GM19455 (cell line): ENCODE measurements around the gene SORBS1.
"Not testable (repeated sequence)": the region's sequence is repeated elsewhere in the genome, so short reads cannot be mapped to it uniquely, and the experiment has no call there.

Experiments used
- ATAC-seq: cut with Tn5 transposase; IDR thresholded peaks from one replicate; pipeline ENCODE4 v1.9.1; 2021; ENCODE audit not compliant: unreplicated experiment

SORBS1 gene

GRCh38 chr10:95493862-95494261 lies 67.3 kb downstream of the SORBS1 start:
- no peak for ATAC-seq

- ATAC-seq, result no peak
These were observed 73.2 kb downstream of the SORBS1 start for GRCh38 chr10:95487994-95488393.

GRCh38 chr10:95485056-95485844 lies 75.9 kb downstream of the SORBS1 start:
- no peak for ATAC-seq

- no peak for ATAC-seq
These were observed 78.5 kb downstream of the SORBS1 start for GRCh38 chr10:95482501-95483233.

- ATAC-seq, result no peak
These were observed 80.2 kb downstream of the SORBS1 start for GRCh38 chr10:95480901-95481491.

GRCh38 chr10:95480102-95480900 lies 80.9 kb downstream of the SORBS1 start:
- no peak for ATAC-seq

GRCh38 chr10:95478935-95479334 lies 82.2 kb downstream of the SORBS1 start:
- no peak for ATAC-seq

- no peak for ATAC-seq
These were observed 83.0 kb downstream of the SORBS1 start for GRCh38 chr10:95478185-95478584.

GRCh38 chr10:95477175-95477520 lies 84.0 kb downstream of the SORBS1 start:
- no peak for ATAC-seq

GRCh38 chr10:95476469-95477174 lies 84.5 kb downstream of the SORBS1 start:
- ATAC-seq, result no peak

GRCh38 chr10:95475827-95476468 lies 85.2 kb downstream of the SORBS1 start:
- ATAC-seq, result no peak

- no peak for ATAC-seq
These were observed 86.2 kb downstream of the SORBS1 start for GRCh38 chr10:95475003-95475383.

- ATAC-seq, result no peak
These were observed 86.8 kb downstream of the SORBS1 start for GRCh38 chr10:95474228-95475002.

GRCh38 chr10:95472304-95473088 lies 88.7 kb downstream of the SORBS1 start:
- no peak for ATAC-seq

GRCh38 chr10:95469676-95470075 lies 91.5 kb downstream of the SORBS1 start:
- no peak for ATAC-seq

- no peak for ATAC-seq
These were observed 91.9 kb downstream of the SORBS1 start for GRCh38 chr10:95469251-95469650.

- not testable (repeated sequence) for ATAC-seq
These were observed 93.5 kb downstream of the SORBS1 start for GRCh38 chr10:95467642-95468041.

GRCh38 chr10:95467162-95467599 lies 94.0 kb downstream of the SORBS1 start:
- no peak for ATAC-seq

- no peak for ATAC-seq
These were observed 94.7 kb downstream of the SORBS1 start for GRCh38 chr10:95466436-95466835.
